Measurements from ENCODE around the gene MDFIC.

The MDFIC gene

GRCh38 chr7:114941692-114942091 lies 19.8 kb downstream of the MDFIC start:
- Histone ChIP-seq H3K36me3 (ENCODE audit: insufficient read depth, low read length) (peaks cover 49% of the 10 kb centered on the region), H4K20me1 (ENCODE audit: insufficient read depth, low read length) (peaks cover 19% of the 10 kb centered on the region; the same call in 1 of the 2 replicates), H3K4me2 (ENCODE audit: insufficient read depth, low read length) (no peak overlapping the region), H3K9me3 (ENCODE audit: insufficient read depth, low read length, severe bottlenecking) (no peaks in the 10 kb centered on the region), H3K9ac (ENCODE audit: low read depth, low read length) (no peak overlapping the region), H3K4me3 (ENCODE audit: low read depth in 1 of 2, low read length in 2 of 2) (no peak overlapping the region), H2AFZ (ENCODE audit: low read depth, low read length) (no peak overlapping the region), H3K79me2 (ENCODE audit: insufficient read depth, low read length) (peaks cover 80% of the 10 kb centered on the region), H3K27me3 (ENCODE audit: insufficient read depth, low read length, poor library complexity) (no peaks in the 10 kb centered on the region), H3K4me1 (ENCODE audit: insufficient read depth, low read length) (no peaks in the 10 kb centered on the region), H3K27ac (ENCODE audit: low read length) (no peak overlapping the region)
- no peak for TF ChIP-seq CTCF (IDR thresholded peaks at IDR 0.05; ENCODE audit: borderline replicate concordance, extremely low read depth, low read length, poor library complexity, severe bottlenecking)
- no peak for TF ChIP-seq EZH2 (IDR thresholded peaks at IDR 0.05; ENCODE audit: borderline replicate concordance, low read depth, low read length, severe bottlenecking)
- ATAC-seq (ENCODE audit: insufficient read depth, low read depth) (no peak), DNase-seq (no peak)

- Histone ChIP-seq H2AFZ (ENCODE audit: low read depth, low read length) (no peak overlapping the region), H3K36me3 (ENCODE audit: insufficient read depth, low read length) (peaks cover 54% of the 10 kb centered on the region), H4K20me1 (ENCODE audit: insufficient read depth, low read length) (peaks cover 17% of the 10 kb centered on the region; the same call in 1 of the 2 replicates), H3K4me2 (ENCODE audit: insufficient read depth, low read length) (no peak overlapping the region), H3K9me3 (ENCODE audit: insufficient read depth, low read length, severe bottlenecking) (no peaks in the 10 kb centered on the region), H3K27ac (ENCODE audit: low read length) (no peak overlapping the region), H3K4me3 (ENCODE audit: low read depth in 1 of 2, low read length in 2 of 2) (no peak overlapping the region), H3K9ac (ENCODE audit: low read depth, low read length) (no peak overlapping the region), H3K79me2 (ENCODE audit: insufficient read depth, low read length) (peaks cover 80% of the 10 kb centered on the region), H3K4me1 (ENCODE audit: insufficient read depth, low read length) (peaks cover 5% of the 10 kb centered on the region), H3K27me3 (ENCODE audit: insufficient read depth, low read length, poor library complexity) (no peaks in the 10 kb centered on the region)
- no peak for TF ChIP-seq EZH2 (IDR thresholded peaks at IDR 0.05; ENCODE audit: borderline replicate concordance, low read depth, low read length, severe bottlenecking)
- TF ChIP-seq CTCF (IDR thresholded peaks at IDR 0.05; ENCODE audit: borderline replicate concordance, extremely low read depth, low read length, poor library complexity, severe bottlenecking), result no peak
- DNase-seq, result no peak
- ATAC-seq (ENCODE audit: insufficient read depth, low read depth), result no peak
Observed at GRCh38 chr7:114942446-114943175, 20.7 kb downstream of the MDFIC start.

GRCh38 chr7:114943530-114943929 lies 21.6 kb downstream of the MDFIC start:
- TF ChIP-seq CTCF (IDR thresholded peaks at IDR 0.05; ENCODE audit: borderline replicate concordance, extremely low read depth, low read length, poor library complexity, severe bottlenecking) (no peak), EZH2 (IDR thresholded peaks at IDR 0.05; ENCODE audit: borderline replicate concordance, low read depth, low read length, severe bottlenecking) (no peak)
- H4K20me1 ChIP-seq (ENCODE audit: insufficient read depth, low read length), result peaks cover 19% of the 10 kb centered on the region; the same call in 1 of the 2 replicates
- peaks cover 55% of the 10 kb centered on the region for H3K36me3 ChIP-seq (ENCODE audit: insufficient read depth, low read length)
- H3K27ac ChIP-seq (ENCODE audit: low read length), result no peak overlapping the region
- no peak overlapping the region for H2AFZ ChIP-seq (ENCODE audit: low read depth, low read length)
- DNase-seq (no peak), ATAC-seq (ENCODE audit: insufficient read depth, low read depth) (no peak)
- no peaks in the 10 kb centered on the region for H3K9me3 ChIP-seq (ENCODE audit: insufficient read depth, low read length, severe bottlenecking)
- H3K4me2 ChIP-seq (ENCODE audit: insufficient read depth, low read length), result no peak overlapping the region
- H3K27me3 ChIP-seq (ENCODE audit: insufficient read depth, low read length, poor library complexity), result no peaks in the 10 kb centered on the region
- no peak overlapping the region for H3K9ac ChIP-seq (ENCODE audit: low read depth, low read length)
- H3K4me3 ChIP-seq (ENCODE audit: low read depth in 1 of 2, low read length in 2 of 2), result no peak overlapping the region
- H3K79me2 ChIP-seq (ENCODE audit: insufficient read depth, low read length), result peaks cover 78% of the 10 kb centered on the region
- H3K4me1 ChIP-seq (ENCODE audit: insufficient read depth, low read length), result peaks cover 15% of the 10 kb centered on the region

All from DND-41 (cell line).